WTC11 (cell line): ENCODE measurements around the gene TNFAIP8L1.

Experiments used
- CBFB ChIP-seq: sonication (generic); formaldehyde crosslinking; IDR thresholded peaks from 2 replicates; pipeline ENCODE4 v1.8.1; 2022; ENCODE audit warnings: mild to moderate bottlenecking, low read depth, missing genetic modification reagents
- CTCF ChIP-seq: fragments of 200-600 bp; IDR thresholded peaks from 2 replicates; pipeline ENCODE4 v1.8.0; 2022; ENCODE audit warnings: antibody characterized with exemption
- ESRRA ChIP-seq: sonication (generic); formaldehyde crosslinking; IDR thresholded peaks from 2 replicates; pipeline ENCODE4 v1.8.1; 2022; ENCODE audit warnings: mild to moderate bottlenecking, missing genetic modification reagents, borderline replicate concordance
- FOXK1 ChIP-seq: sonication (generic); formaldehyde crosslinking; IDR thresholded peaks from 2 replicates; pipeline ENCODE4 v1.8.0; 2022; ENCODE audit warnings: mild to moderate bottlenecking, moderate library complexity, missing genetic modification reagents
- GABPB1 ChIP-seq: sonication (generic); formaldehyde crosslinking; IDR thresholded peaks from 2 replicates; pipeline ENCODE4 v1.8.1; 2023; ENCODE audit warnings: mild to moderate bottlenecking, missing genetic modification reagents
- MAX ChIP-seq: sonication (generic); formaldehyde crosslinking; IDR thresholded peaks from 2 replicates; pipeline ENCODE4 v1.8.0; 2022; ENCODE audit warnings: mild to moderate bottlenecking, missing genetic modification reagents
- MLX ChIP-seq: sonication (generic); formaldehyde crosslinking; IDR thresholded peaks from 2 replicates; pipeline ENCODE4 v1.8.1; 2023; ENCODE audit warnings: mild to moderate bottlenecking, missing genetic modification reagents, moderate library complexity
- NR2C2 ChIP-seq: sonication (generic); formaldehyde crosslinking; IDR thresholded peaks from 2 replicates; pipeline ENCODE4 v1.8.0; 2022; ENCODE audit warnings: mild to moderate bottlenecking, missing genetic modification reagents
- SOX15 ChIP-seq: fragments of 250-450 bp; sonication (Bioruptor Pico); IDR thresholded peaks from 2 replicates; pipeline ENCODE4 v1.9.0; 2021; ENCODE audit warnings: mild to moderate bottlenecking
- STAT6 ChIP-seq: sonication (generic); formaldehyde crosslinking; conservative IDR thresholded peaks from 2 replicates; pipeline ENCODE4 v1.8.1; 2023; ENCODE audit warnings: mild to moderate bottlenecking, low read depth, missing genetic modification reagents, moderate library complexity
- USF2 ChIP-seq: sonication (generic); formaldehyde crosslinking; IDR thresholded peaks from 2 replicates; pipeline ENCODE4 v1.8.1; 2023; ENCODE audit warnings: mild to moderate bottlenecking, missing genetic modification reagents, moderate library complexity
- ZNF138 ChIP-seq: sonication (generic); formaldehyde crosslinking; conservative IDR thresholded peaks from 2 replicates; pipeline ENCODE4 v1.8.1; 2022; ENCODE audit warnings: mild to moderate bottlenecking, moderate library complexity, missing genetic modification reagents

GRCh38 chr19:4673726-4674125 is 34.4 kb downstream of the TNFAIP8L1 start:
- no peak for TF ChIP-seq CTCF
- no peak for TF ChIP-seq MAX (CRISPR knock-in tag)
- no peak for TF ChIP-seq MLX
- no peak for TF ChIP-seq USF2 (CRISPR knock-in tag)
- TF ChIP-seq SOX15 (CRISPR knock-in tag): no peak
- TF ChIP-seq GABPB1 (CRISPR knock-in tag): no peak
- TF ChIP-seq NR2C2 (CRISPR knock-in tag): no peak
- TF ChIP-seq FOXK1 (CRISPR knock-in tag): no peak
- no peak for TF ChIP-seq ZNF138 (CRISPR knock-in tag)
- no peak for TF ChIP-seq STAT6
- no peak for TF ChIP-seq ESRRA (CRISPR knock-in tag)
- TF ChIP-seq CBFB: no peak
